ENCODE data around the gene FAM25A. TPM values are rescaled to one million over a fixed set of nuclear protein-coding genes. Genes with fewer than 3 reads are reported as not detected.
"Not testable (repeated sequence)": the region's sequence is repeated elsewhere in the genome, so short reads cannot be mapped to it uniquely, and the experiment has no call there.

The FAM25A gene
- total RNA-seq, 3 donors from 2014 or later = not detected

- H3K9me3 ChIP-seq = no peaks in the 10 kb centered on the region
- no peak overlapping the region for H3K4me3 ChIP-seq
- intact Hi-C loops (cut with DNase I, micrococcal nuclease) = no loop called here
- DNase-seq (no peak), ATAC-seq (no peak)
- no peak for TF ChIP-seq CTCF (IDR thresholded peaks at IDR 0.05)
- no peaks in the 10 kb centered on the region for H3K36me3 ChIP-seq (ENCODE audit: low read depth)
- peaks cover 8% of the 10 kb centered on the region for H3K4me1 ChIP-seq (ENCODE audit: low read depth)
Observed at GRCh38 chr10:86979296-86979818, 40.7 kb upstream of the FAM25A start.

- DNase-seq = peak in 1 of 3 donors; percentile 56
- Histone ChIP-seq H3K4me3 (no peak overlapping the region), H3K36me3 (ENCODE audit: low read depth) (no peaks in the 10 kb centered on the region), H3K9me3 (no peaks in the 10 kb centered on the region), H3K4me1 (ENCODE audit: low read depth) (peaks cover 8% of the 10 kb centered on the region)
- TF ChIP-seq CTCF (IDR thresholded peaks at IDR 0.05) = no peak
- intact Hi-C loops (cut with DNase I, micrococcal nuclease) = no loop called here
- ATAC-seq = peak; percentile 84
Observed at GRCh38 chr10:86979977-86980448, 40.1 kb upstream of the FAM25A start.

- H3K4me3 ChIP-seq; ATAC-seq; H3K9me3 ChIP-seq; H3K4me1 ChIP-seq (ENCODE audit: low read depth); intact Hi-C loops (cut with DNase I, micrococcal nuclease); DNase-seq; H3K36me3 ChIP-seq (ENCODE audit: low read depth): not testable (repeated sequence)
Observed at GRCh38 chr10:86981020-86981419, 39.1 kb upstream of the FAM25A start.

GRCh38 chr10:86981716-86982115 is 38.4 kb upstream of the FAM25A start:
- ATAC-seq (no peak), DNase-seq (no peak)
- Histone ChIP-seq H3K9me3 (no peaks in the 10 kb centered on the region), H3K4me1 (ENCODE audit: low read depth) (peaks cover 8% of the 10 kb centered on the region), H3K36me3 (ENCODE audit: low read depth) (no peaks in the 10 kb centered on the region), H3K4me3 (no peak overlapping the region)
- intact Hi-C loops (cut with DNase I, micrococcal nuclease) = no loop called here
- TF ChIP-seq CTCF (IDR thresholded peaks at IDR 0.05) = no peak

- H3K36me3 ChIP-seq (ENCODE audit: low read depth); intact Hi-C loops (cut with DNase I, micrococcal nuclease); DNase-seq; H3K9me3 ChIP-seq; H3K4me3 ChIP-seq; ATAC-seq; H3K4me1 ChIP-seq (ENCODE audit: low read depth): not testable (repeated sequence)
Observed at GRCh38 chr10:86984498-86984897, 35.6 kb upstream of the FAM25A start.

GRCh38 chr10:86988520-86988919 is 31.6 kb upstream of the FAM25A start:
- intact Hi-C loops (cut with DNase I, micrococcal nuclease) = no loop called here
- H3K9me3 ChIP-seq = no peaks in the 10 kb centered on the region
- DNase-seq (no peak), ATAC-seq (no peak)
- no peaks in the 10 kb centered on the region for H3K36me3 ChIP-seq (ENCODE audit: low read depth)
- H3K4me1 ChIP-seq (ENCODE audit: low read depth) = no peaks in the 10 kb centered on the region
- no peak overlapping the region for H3K4me3 ChIP-seq
- TF ChIP-seq CTCF (IDR thresholded peaks at IDR 0.05) = no peak

- ATAC-seq; H3K4me3 ChIP-seq; H3K4me1 ChIP-seq (ENCODE audit: low read depth); DNase-seq; intact Hi-C loops (cut with DNase I, micrococcal nuclease); H3K9me3 ChIP-seq; H3K36me3 ChIP-seq (ENCODE audit: low read depth): not testable (repeated sequence)
Observed at GRCh38 chr10:86991362-86991761, 28.7 kb upstream of the FAM25A start.
